Stimulated activated naive CD4-positive, alpha-beta T cell treated with Interleukin-2 at 50 U/mL for 16 hours (primary cell): ENCODE data around the gene P2RX2.
A peak's percentile ranks its signal among the peaks of the same experiment; 100 is the strongest.
"Not testable (repeated sequence)": the region's sequence is repeated elsewhere in the genome, so short reads cannot be mapped to it uniquely, and the experiment has no call there.

ENCODE experiments used
- DNase-seq: peaks from one replicate; lab custom pipeline; 2025; lab: John Stamatoyannopoulos, UW

Gene P2RX2

GRCh38 chr12:132583736-132584135 is 34.8 kb upstream of the P2RX2 start:
- no peak for DNase-seq

GRCh38 chr12:132584429-132584828 is 34.1 kb upstream of the P2RX2 start:
- DNase-seq: no peak

- DNase-seq: no peak
Measured at GRCh38 chr12:132585177-132585576, 33.4 kb upstream of the P2RX2 start.

GRCh38 chr12:132586929-132587328 is 31.6 kb upstream of the P2RX2 start:
- DNase-seq: no peak

DNA sequence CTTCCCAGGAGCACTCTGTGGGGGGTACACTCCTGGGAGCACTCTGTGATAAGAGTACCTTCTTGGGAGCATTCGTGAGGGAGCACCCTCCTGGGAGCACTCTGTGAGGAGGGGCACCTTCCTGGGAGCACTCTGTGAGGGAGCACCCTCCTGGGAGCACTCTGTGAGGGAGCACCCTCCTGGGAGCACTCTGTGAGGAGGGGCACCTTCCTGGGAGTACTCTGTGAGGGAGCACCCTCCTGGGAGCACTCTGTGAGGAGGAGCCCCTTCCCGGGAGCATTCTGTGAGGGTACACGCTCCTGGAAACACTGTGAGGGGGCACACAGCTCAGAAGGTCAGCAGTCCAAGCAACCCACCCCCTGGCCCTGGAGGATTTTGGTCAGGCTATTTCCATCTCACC is 30.8 kb upstream of the P2RX2 start:
- DNase-seq: no peak

DNA sequence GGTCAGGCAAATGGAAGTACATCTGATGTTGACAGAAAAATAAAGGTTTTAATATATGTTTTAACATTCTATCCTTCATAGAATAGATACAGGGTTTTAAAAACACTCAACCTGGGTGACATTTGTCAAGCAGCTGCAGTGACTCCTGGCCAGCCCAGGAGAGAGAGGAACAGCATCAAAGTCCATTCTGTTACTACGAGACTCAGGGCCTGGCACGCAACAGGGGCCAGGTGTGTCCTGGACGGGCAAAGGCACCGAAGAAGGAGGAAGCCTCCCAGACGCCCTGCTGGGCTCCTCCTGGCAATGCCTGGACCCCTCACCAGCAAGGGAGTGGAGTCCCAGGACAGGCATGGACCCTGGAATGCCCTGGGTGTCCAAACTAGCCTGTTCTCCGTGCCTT is 30.3 kb upstream of the P2RX2 start:
- DNase-seq: no peak

DNA sequence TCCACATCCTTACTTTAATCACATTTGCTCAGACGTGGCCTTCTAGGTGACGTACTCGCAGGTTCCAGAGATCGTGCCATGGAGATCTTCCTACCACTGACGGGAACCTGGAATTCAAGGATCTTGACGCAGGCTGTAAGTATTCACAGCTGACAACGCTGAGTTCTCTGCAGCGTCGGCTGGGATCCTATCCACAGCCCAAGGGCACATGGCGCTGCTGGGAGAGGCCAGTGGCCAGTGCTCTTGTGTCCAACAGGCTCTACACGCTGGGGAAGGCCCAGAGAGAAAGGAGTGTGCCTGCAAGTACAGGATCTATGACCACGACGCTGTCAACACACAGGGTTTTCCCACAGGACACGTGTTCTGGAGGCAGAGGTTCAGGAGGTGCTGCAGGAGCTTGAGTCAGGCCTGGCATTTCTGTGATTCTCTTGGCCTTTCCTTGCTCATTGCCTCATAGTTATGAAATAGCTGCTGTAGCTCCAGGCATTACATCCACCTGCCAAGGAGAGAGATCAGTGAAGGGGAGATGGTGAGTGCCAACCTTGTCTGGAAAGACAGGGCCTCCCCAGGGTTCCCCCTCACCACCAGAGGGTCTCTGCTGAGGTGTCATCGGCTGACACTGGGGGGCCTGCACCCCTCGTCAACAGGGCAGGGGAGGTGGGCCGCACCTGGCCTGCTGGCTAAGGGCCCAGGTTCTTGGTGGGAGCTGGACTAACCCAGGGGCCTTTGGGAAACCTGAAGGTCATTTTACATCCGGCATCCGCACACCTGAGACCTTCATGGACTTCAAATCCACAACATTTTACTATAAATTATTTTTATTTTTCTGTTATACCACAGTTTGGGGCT is 29.5 kb upstream of the P2RX2 start:
- no peak for DNase-seq

DNA sequence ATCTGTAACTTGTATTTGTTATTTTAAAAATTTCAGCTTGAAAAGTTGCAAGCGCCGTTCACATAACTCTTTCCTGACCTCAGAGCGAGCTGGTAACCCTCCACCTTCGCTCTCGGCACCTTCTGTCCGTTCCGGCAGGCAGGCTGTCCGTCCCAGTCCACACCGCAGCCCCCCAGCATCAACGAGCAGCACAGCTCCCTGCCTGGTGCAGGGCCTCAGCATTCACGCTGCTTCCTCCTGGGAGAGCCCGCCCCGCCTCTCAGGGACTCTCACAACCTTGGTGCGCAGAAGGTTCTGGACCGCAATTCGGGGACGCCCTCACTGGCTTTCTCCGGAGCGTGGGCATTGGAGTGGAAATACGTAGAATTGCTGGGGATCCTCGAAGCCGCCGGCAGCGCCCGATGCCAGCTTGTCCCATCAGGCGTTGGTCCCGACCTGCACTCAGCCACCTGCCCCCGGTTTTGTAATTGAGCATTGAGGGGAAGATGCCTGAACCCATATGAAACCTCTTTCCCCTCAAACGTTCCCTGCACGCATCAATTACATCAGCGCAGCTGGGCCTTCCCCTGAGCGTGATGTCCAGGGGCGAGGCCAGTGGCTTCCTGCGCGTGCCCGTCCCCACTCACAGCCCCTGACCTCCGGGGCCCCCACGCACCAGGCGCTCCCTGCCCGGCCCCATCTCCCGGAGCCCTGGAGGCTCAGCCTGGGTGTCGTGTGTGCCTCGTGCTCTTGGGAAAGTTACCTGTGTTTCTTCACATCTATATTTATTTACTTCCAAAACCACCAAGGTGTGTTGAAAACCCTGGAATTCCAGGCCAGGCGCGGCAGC is 27.3 kb upstream of the P2RX2 start:
- DNase-seq: no peak

- no peak for DNase-seq
Measured at GRCh38 chr12:132592282-132592970, 26.1 kb upstream of the P2RX2 start.

DNA sequence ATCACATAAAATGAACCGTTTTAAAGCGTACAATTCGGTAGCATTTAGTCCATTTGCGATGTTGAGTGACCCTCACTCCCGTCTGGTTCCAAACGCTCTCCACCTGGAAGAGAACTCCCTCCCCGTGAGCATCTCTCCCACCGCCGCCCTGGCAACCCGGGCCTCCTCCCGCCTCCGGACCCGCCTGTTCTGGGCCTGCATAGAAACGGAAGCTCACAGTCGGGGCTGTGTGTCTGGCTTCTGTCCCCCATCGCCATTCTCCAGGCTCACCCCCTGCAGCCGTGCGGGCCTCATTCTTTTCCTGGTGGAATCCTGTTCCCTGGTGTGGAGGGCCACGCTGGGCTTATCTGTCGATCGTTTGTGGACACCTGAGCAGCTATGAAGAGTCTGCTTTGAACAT is 25.5 kb upstream of the P2RX2 start:
- DNase-seq: no peak

GRCh38 chr12:132593521-132593920 is 25.1 kb upstream of the P2RX2 start:
- no peak for DNase-seq

DNA sequence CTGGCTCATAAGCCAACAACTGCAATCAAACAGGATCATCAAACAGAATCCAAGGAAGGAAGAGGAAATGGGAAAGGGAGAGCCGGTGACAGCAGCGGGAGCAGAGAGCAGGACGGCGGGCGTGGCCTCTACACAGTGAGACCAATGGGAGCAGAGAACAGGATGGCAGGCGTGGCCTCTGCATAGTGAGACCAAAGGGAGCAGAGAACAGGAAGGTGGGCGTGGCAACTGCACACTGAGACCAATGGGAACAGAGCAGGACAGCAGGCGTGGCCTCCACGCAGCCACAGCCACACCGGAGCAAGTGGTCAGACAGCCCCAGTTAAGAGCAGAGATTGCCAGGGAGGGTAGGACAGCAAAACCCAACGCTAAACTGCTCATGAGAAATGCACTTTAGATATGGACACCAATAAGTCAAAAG is 24.6 kb upstream of the P2RX2 start:
- DNase-seq: peak; percentile 6

GRCh38 chr12:132595183-132595582 is 23.4 kb upstream of the P2RX2 start:
- DNase-seq: no peak

DNA sequence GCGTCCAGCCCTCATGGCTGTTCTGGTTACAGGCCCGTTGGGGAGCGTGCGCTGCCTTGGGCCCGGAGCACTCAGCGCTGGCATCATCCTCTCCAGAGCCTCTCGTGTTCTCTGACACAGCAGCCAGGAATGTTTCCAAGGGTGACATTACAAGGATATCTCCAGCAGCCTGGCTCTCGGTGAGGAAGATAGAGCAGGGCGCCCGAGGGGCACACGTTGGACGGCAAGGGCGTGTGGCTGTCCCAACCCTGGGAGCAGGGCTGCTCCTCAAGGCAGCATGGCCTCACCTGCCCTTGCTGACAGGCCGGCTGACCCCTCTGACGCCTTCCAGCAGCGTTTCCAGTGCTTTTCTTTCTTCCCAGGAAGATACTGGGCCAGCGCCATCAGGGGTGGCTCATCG is 22.6 kb upstream of the P2RX2 start:
- DNase-seq: no peak

- DNase-seq: peak; percentile 22
Measured at GRCh38 chr12:132597333-132598316, 21.0 kb upstream of the P2RX2 start.

- DNase-seq: not testable (repeated sequence)
Measured at GRCh38 chr12:132599502-132599901, 19.1 kb upstream of the P2RX2 start.

DNA sequence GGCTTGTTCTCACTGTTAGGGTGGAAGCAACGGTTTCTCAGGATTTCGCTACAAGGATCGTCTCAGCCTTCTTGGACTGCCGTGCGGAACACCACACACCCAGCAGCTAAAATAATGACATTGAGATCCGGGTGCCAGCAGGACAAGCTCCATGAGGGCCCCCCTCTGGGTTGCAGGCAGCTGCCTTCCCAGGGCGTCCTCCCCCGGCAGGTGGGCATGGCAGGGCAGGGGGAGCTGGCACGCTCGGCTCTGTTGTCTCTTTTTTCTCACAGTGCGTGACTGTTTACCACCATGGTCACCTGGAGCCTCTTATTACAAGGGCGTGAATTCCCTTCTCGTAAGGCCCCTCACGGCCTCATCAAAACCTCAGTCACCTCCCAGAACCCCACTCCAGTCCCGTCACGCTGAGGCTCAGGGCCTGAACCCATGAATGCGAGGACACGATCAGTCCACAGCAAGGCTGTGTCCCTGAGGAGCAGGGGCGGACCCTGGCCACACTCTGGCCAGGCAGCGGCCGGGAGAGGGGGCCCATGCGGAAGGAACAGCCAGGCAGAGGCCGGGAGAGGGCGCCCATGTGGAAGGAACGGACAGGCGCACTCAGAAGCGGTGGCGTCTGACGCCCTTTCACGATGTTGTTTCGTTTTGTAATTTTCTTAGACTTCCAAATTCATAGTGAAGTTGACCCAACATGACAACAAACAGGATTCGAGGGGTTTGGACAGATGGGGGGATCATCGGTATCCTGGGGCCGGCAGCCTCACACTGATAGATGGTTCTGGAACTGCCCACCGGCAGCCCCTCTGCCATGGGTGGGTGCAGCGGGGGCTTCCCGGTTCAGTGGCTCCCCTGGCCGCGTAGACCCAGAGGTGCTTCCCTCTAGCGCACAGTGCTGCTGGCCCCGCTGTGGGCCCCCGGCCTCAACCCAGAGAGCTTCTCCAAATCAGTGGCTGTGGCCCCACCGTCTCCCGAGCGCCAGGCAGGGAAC is 18.2 kb upstream of the P2RX2 start:
- DNase-seq: no peak

DNA sequence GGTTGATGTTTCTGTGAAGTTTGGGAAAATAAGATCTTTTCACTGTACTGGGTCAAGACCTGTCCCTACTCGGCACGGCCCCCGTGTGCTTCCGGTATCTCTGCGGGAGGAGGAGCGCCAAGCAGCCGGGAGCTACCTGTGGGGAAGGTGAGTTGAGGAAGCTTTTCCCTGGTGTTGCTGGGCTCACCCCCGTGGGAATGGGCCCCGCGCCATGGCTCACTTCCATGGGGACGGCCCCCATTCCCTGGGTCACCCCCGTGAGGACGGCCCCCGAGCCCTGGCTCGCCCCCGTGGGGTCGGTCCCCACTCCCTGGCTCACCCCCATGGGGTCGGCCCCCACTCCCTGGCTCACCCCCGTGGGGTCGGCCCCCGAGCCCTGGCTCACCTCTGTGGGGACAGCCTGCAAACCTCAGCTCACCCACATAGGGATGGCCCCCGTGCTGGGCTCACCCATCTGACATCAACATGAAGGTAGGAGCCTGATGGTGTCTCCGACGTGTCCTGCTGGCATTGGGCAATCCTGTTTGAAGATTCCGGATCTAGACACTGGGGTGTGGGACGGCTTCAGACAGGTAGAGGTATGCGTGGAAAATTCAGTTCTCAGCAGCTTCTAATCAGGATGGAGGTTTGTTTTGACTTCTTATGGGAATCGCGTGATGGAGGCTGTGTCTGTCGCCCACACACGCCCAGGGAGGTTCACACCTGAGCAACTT is 17.2 kb upstream of the P2RX2 start:
- no peak for DNase-seq

GRCh38 chr12:132602572-132603239 is 15.9 kb upstream of the P2RX2 start:
- no peak for DNase-seq
